Measurements from ENCODE around the gene ZNF385B.

DNA sequence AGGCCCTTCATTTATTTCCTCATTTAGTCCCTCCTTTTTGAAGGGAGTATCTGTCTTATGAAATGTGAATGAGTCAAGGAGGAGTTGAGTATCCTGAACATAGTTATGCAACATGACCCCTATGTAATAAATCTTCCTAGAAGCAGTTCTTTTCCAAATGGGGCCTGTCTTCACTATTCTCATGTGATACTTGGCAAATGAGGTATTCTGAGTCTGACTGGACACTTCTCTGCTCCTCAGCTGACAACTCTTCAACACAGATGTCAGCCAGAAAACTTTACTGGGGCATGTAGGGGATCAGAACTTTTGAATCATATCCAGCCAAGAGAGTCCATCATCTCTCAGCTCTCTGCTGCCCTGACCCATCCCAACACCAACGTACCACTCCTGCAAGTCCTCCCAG, 291.6 kb downstream of the ZNF385B start:
- no peak for TF ChIP-seq CTCF (IDR thresholded peaks at IDR 0.05)
- TF ChIP-seq POLR2A (IDR thresholded peaks at IDR 0.05) = no peak

All from ovary (tissue), 3 donors.